Measurements from ENCODE around the gene TMCC3. TPM values are rescaled to one million over a fixed set of nuclear protein-coding genes. Genes with fewer than 3 reads are reported as not detected.

Gene TMCC3
- total RNA-seq, 1 donor from 2014 or later, result 48.1 TPM

DNA sequence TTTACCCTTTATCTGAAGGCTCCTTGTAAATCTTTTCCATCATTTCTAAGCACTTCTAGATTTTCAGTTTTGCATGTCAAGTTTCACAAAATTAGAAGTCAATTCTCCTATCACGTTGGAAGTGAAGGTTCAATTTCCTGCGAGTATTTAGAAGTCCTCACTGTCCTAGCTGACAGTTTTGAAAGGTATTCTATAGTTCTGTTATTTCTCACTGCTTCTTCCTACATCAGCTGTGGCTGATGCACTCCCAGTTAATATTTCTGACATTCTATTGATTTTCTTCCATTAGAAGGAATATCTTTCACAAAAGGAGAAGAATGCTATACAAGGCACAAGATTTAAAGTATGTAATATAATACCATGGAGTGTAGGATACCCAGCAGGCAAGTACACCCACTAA, 15.8 kb upstream of the TMCC3 start:
- DNase-seq (ENCODE audit: low spot score), result no peak
- H3K4me1 Mint-ChIP-seq (ENCODE audit: unreplicated experiment), result peaks cover 16% of the 10 kb centered on the region
- H3K27me3 Mint-ChIP-seq (ENCODE audit: unreplicated experiment), result peaks cover 3% of the 10 kb centered on the region
- H3K4me3 Mint-ChIP-seq (ENCODE audit: unreplicated experiment), result no peak overlapping the region
- H3K36me3 Mint-ChIP-seq (ENCODE audit: low read depth, unreplicated experiment), result no peaks in the 10 kb centered on the region
- TF ChIP-seq, protein P1, sequence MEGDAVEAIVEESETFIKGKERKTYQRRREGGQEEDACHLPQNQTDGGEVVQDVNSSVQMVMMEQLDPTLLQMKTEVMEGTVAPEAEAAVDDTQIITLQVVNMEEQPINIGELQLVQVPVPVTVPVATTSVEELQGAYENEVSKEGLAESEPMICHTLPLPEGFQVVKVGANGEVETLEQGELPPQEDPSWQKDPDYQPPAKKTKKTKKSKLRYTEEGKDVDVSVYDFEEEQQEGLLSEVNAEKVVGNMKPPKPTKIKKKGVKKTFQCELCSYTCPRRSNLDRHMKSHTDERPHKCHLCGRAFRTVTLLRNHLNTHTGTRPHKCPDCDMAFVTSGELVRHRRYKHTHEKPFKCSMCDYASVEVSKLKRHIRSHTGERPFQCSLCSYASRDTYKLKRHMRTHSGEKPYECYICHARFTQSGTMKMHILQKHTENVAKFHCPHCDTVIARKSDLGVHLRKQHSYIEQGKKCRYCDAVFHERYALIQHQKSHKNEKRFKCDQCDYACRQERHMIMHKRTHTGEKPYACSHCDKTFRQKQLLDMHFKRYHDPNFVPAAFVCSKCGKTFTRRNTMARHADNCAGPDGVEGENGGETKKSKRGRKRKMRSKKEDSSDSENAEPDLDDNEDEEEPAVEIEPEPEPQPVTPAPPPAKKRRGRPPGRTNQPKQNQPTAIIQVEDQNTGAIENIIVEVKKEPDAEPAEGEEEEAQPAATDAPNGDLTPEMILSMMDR (IDR thresholded peaks at IDR 0.05; ENCODE audit: unreplicated experiment), result no peak
- no peak overlapping the region for H3K27ac Mint-ChIP-seq (ENCODE audit: unreplicated experiment)
- H3K9me3 Mint-ChIP-seq (ENCODE audit: unreplicated experiment), result no peaks in the 10 kb centered on the region

DNA sequence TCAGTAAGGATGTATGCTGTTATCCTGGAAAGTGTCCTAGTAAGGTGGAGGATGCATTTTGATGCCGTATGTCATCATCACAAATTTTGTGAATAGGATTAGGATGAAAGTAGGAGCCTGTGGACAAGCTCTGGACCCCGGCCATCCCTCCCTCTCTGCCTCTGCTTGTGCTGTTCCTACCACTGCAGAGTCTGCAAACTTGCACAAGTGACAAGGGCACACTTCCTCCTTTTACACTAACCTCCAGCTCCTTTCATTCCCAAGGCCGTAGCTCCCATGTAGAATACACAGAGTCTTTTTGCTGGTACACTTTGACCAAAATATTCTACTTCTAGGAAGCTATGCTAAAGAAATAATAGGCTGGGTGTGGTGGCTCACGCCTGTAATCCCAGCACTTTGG, 13.3 kb upstream of the TMCC3 start:
- no peak overlapping the region for H3K4me3 Mint-ChIP-seq (ENCODE audit: unreplicated experiment)
- no peaks in the 10 kb centered on the region for H3K36me3 Mint-ChIP-seq (ENCODE audit: low read depth, unreplicated experiment)
- no peak for DNase-seq (ENCODE audit: low spot score)
- H3K27ac Mint-ChIP-seq (ENCODE audit: unreplicated experiment), result no peak overlapping the region
- peaks cover 11% of the 10 kb centered on the region for H3K4me1 Mint-ChIP-seq (ENCODE audit: unreplicated experiment)
- TF ChIP-seq, protein P1 (IDR thresholded peaks at IDR 0.05; ENCODE audit: unreplicated experiment), result no peak
- H3K9me3 Mint-ChIP-seq (ENCODE audit: unreplicated experiment), result no peaks in the 10 kb centered on the region
- H3K27me3 Mint-ChIP-seq (ENCODE audit: unreplicated experiment), result peaks cover 3% of the 10 kb centered on the region

DNA sequence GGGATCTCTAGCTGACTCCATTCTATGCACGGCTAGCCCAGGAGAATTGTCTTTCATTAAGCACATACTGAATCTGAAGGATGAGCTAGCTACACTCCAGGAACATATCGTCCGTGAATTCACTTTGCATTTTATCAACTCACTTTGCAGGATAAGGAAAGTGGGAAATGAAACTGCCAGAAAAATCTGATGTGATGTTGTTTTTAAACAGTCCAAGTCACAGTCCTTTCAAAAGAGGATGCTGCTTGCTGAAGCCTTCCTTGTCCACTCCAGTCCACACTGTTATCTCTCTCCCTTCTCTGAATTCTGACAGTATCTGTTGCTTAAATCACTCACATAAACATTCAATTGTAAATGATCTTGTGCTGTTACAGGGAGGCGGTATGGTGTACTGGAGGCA, 12.7 kb upstream of the TMCC3 start:
- H3K9me3 Mint-ChIP-seq (ENCODE audit: unreplicated experiment), result no peaks in the 10 kb centered on the region
- peaks cover 3% of the 10 kb centered on the region for H3K27me3 Mint-ChIP-seq (ENCODE audit: unreplicated experiment)
- H3K27ac Mint-ChIP-seq (ENCODE audit: unreplicated experiment), result no peak overlapping the region
- DNase-seq (ENCODE audit: low spot score), result no peak
- TF ChIP-seq, protein P1 (IDR thresholded peaks at IDR 0.05; ENCODE audit: unreplicated experiment), result no peak
- H3K4me1 Mint-ChIP-seq (ENCODE audit: unreplicated experiment), result peaks cover 13% of the 10 kb centered on the region
- no peaks in the 10 kb centered on the region for H3K36me3 Mint-ChIP-seq (ENCODE audit: low read depth, unreplicated experiment)
- no peak overlapping the region for H3K4me3 Mint-ChIP-seq (ENCODE audit: unreplicated experiment)

DNA sequence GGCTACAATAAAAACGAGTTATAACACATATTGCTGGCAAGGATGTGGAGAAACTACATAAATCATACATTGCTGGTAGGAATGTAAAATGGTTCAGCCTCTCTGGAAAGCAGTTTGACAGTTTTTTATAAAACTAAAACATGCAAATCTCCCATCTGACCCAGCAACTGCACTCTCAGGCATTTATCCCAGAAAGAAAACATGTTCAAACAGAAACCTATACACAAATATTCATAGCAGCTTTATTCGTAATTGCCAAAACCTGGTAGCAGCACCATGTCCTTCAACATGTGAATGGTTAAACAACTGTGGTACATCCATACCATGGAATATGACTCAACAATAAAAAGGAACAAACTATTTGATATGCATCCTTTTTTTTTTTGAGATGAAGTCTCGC, 10.1 kb upstream of the TMCC3 start:
- Mint-ChIP-seq H3K4me3 (ENCODE audit: unreplicated experiment) (no peak overlapping the region), H3K4me1 (ENCODE audit: unreplicated experiment) (peaks cover 9% of the 10 kb centered on the region), H3K27me3 (ENCODE audit: unreplicated experiment) (no peaks in the 10 kb centered on the region), H3K36me3 (ENCODE audit: low read depth, unreplicated experiment) (no peaks in the 10 kb centered on the region), H3K27ac (ENCODE audit: unreplicated experiment) (no peak overlapping the region), H3K9me3 (ENCODE audit: unreplicated experiment) (no peaks in the 10 kb centered on the region)
- DNase-seq (ENCODE audit: low spot score), result no peak
- TF ChIP-seq, protein P1 (IDR thresholded peaks at IDR 0.05; ENCODE audit: unreplicated experiment), result no peak

DNA sequence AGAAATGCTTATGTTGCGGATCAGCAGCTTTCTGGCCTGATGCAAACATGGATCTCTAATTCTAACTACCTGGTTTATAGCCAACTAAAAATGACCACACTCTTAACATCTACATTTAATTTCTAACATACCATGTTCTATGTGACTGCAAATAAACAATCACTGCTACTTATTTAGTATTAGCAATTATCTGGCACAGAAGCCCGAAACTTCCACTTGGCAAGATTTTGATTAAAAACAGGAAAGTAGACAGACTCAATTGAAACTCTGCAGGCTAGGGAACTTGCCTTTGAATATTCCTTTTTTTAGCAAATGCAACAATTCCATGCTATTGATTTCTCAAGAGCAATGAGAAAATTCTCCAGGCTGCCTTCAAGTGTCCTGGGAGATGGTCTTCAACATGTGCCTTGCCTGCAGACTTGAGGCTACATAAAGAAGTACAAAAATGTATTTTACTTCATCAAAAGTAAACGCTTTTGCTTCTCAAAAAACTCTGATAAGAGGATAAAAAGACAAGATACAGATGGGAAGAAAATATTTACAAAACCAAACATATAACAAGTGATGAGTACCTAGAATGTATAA, 9.1 kb upstream of the TMCC3 start:
- no peaks in the 10 kb centered on the region for H3K27me3 Mint-ChIP-seq (ENCODE audit: unreplicated experiment)
- DNase-seq (ENCODE audit: low spot score), result no peak
- H3K36me3 Mint-ChIP-seq (ENCODE audit: low read depth, unreplicated experiment), result no peaks in the 10 kb centered on the region
- peaks cover 9% of the 10 kb centered on the region for H3K4me1 Mint-ChIP-seq (ENCODE audit: unreplicated experiment)
- no peaks in the 10 kb centered on the region for H3K9me3 Mint-ChIP-seq (ENCODE audit: unreplicated experiment)
- TF ChIP-seq, protein P1 (IDR thresholded peaks at IDR 0.05; ENCODE audit: unreplicated experiment), result no peak
- no peak overlapping the region for H3K27ac Mint-ChIP-seq (ENCODE audit: unreplicated experiment)
- H3K4me3 Mint-ChIP-seq (ENCODE audit: unreplicated experiment), result no peak overlapping the region

Data from endothelial cell (in vitro differentiated cells).